GM21529 (cell line): ENCODE data around the gene DLG2.
A peak's percentile ranks its signal among the peaks of the same experiment; 100 is the strongest.

Source experiments
- ATAC-seq: cut with Tn5 transposase; IDR thresholded peaks from one replicate; pipeline ENCODE4 v1.9.1; 2021; ENCODE audit not compliant: unreplicated experiment

Gene DLG2

DNA sequence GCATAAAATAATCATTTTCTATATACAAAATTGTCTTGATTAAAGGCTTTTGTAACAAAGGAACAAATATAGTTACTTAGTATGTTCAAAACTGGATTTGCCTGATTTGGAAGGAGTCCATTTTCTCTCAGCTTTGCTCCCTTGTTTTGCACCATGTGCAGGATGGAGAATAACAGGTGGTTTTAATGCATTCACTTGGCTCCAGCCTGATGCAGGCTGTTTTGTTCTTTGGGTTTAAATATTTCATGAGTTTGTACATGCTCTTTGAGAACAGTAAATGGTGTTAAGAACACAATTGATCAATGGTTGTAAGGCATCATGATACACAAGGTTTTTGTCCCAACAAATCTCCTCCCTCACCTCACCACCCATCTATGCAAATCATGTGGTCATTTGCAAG lies 1454.1 kb downstream of the DLG2 start:
- ATAC-seq: no peak

GRCh38 chr11:84165139-84165538 lies 1462.0 kb downstream of the DLG2 start:
- ATAC-seq: no peak

DNA sequence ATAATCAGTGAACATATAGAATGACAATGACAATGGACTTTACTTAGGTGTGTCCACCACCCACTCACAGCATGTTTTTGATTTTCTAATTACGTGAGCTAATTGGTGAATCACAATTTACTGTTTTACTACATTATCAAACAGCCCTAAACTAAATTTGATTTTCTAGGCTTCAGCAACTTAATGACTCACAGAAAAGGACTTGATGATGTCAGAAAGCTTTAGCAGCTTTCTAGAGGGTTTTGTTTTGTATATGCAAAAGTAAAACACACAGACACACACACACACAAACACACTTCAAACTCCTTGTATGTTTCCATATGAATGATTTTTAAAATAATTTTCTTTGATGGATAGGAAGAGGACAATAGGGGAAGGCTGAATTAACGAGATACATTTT lies 1462.4 kb downstream of the DLG2 start:
- no peak for ATAC-seq

GRCh38 chr11:84163116-84163515 lies 1464.0 kb downstream of the DLG2 start:
- no peak for ATAC-seq

DNA sequence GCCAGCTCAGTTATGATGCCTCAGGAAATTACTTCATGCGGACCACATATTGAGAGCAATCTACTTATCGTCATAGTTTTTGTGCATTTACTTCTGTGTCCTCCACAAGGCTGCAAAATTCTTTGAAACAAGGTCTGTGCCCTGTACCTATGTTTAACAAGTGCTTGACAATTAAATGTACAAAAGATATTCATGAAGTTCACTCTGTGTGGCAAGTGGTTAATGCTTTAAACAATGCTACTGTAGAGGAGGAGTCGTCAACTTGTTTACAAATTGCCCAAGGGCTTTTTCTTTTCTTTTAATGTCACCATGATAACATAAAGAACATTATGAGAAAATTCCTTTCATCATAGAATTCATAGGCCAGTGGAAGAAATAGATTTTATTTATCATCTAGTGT lies 1469.5 kb downstream of the DLG2 start:
- ATAC-seq: no peak

- ATAC-seq: no peak
Observed at GRCh38 chr11:84146826-84147225, 1480.3 kb downstream of the DLG2 start.

DNA sequence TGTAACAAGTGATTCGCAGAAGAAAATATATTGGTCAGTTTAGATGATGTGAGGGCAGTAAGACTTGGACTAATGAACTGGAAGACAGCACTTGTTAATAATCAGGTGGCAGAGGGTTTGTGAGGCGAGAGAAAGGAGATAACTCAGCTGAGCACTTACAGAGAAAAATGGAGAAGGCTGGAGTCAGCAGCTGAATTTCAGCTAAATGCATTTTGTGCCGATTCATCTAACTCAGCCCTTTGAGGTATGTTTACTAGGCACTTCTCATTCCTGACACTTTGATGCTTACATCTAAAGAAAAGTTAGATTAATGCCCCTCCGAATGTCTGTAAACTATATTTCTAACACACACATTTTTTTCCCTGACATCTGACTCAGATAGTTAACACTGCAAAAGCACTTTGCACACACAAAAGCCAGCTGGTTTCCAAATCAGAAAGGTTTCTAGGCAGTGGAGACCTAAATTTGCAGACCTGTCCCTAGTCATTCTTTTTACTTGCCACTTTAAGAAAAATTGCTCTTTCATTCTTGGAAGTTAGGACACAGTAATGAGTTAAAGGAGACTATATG lies 1481.4 kb downstream of the DLG2 start:
- ATAC-seq: no peak

- ATAC-seq: no peak
Observed at GRCh38 chr11:84144531-84144930, 1482.6 kb downstream of the DLG2 start.

- ATAC-seq: no peak
Observed at GRCh38 chr11:84142411-84142810, 1484.7 kb downstream of the DLG2 start.

GRCh38 chr11:84140386-84141169 lies 1486.6 kb downstream of the DLG2 start:
- no peak for ATAC-seq

- no peak for ATAC-seq
Observed at GRCh38 chr11:84137960-84138359, 1489.2 kb downstream of the DLG2 start.

DNA sequence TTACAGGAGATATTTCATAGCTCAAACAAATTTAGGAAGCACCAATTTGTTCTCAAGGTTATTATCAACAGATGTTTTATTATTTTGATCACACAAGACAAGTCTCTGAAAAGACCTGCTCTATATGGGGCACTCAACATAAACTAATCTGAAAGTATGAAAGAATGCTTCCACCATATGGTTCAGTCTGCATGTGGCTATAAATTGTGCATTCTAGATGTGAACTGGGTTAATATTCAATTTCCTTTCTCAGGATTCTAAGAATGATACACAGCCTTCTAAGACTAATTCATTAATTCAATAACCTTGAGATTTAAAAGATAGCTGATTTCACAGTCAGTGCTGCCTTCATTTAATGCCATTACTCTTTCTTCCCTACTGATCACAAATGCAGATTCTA lies 1489.6 kb downstream of the DLG2 start:
- ATAC-seq: no peak

DNA sequence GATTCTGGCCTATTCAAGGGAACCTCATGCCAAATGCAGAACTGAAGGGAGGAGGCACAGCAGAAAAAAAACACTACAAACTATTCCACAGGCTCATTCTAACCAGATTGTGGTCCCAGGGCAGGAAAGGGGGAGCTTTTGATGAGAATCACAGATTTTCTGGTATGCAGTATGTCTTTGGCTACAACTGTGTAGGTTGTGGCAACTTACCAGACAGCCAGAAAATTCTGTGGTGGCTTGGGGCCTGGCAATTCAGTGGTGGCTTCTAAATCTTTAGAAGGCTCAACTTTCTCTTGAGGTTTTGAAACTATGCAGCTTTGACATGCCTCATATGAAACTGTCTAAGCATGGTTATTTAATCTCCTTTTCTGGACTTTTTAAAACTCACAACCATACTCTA lies 1490.2 kb downstream of the DLG2 start:
- ATAC-seq: no peak

DNA sequence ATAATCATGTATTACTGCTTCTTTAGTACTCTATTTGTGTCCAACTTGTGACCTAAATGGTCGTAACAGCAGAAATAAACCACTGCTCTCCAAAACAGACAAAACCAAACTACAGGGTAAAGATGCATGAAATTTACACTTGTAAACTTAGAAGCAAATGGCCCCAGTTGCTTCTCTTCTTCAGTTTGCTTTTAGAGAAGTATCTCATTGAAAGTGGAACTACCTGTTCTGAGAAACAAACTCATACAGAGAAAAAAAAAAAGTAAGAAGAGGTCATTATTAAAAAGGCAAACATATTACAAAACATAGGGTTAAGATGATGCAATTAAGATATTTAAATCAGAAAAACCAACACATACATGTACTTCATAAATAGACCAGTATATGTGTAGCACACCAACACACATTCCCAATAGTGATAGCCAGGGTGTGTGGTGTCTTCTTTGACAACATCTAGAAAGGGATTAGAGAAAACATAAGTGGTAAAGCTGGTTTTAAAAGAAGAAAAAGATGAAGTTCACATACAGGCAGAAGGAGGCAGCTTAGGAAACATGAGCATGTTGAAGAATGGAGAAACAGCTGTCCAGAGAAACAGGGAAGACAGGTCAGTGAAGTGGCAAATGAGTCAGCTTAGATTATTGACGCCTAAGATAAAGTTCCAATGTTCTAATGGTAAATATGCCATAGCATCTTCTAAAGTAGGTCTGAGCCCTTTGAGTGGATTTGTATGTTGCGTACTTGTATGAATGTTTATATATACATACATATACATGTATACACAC lies 1496.3 kb downstream of the DLG2 start:
- ATAC-seq: peak; percentile 66

DNA sequence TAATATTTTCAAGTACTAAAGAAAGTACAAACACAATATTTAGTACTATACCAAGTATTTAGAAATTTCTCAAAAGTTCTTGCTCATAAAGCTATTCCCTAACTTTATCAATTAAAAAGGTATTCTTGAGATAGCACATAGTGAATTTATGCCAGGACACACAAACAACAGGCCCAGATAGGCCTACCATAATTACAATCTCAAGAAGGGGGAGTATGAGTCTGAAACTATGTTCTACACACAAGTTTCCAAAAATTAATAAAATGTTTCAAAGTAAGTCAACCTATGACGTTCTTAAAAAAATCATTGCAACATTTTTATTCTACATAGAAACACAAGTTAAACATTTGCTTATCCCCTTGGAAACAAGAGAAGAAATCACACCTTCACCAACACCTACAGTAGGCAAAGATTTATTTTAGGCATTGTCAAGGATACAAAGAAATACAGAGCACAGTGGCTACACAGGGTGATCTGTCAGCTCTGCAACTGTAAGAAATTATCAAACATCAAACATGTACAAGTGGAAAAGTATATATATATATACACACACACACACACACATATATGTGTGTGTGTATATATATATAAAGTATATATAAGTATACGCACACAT lies 1497.1 kb downstream of the DLG2 start:
- no peak for ATAC-seq

GRCh38 chr11:84128840-84129239 lies 1498.3 kb downstream of the DLG2 start:
- ATAC-seq: no peak

- no peak for ATAC-seq
Observed at GRCh38 chr11:84117394-84117793, 1509.8 kb downstream of the DLG2 start.

GRCh38 chr11:84106541-84106940 lies 1520.6 kb downstream of the DLG2 start:
- no peak for ATAC-seq

DNA sequence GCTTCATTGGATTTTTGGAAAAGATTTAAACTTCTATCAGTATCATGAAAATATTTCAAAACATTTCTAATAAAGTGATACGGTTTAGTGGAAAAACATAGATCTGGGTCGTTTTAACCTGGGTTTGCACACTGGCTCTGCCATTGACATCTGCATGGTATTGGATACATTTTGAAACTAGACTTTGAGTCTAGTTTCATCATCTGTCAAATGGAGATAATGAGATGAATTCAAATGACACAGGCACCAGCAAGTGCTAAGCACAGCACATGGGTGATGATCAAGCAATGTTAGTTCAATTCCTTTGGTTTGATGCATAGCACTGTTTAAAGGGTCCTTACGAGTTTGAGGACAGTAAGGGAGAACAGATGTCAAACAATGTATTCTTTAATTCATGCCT lies 1522.0 kb downstream of the DLG2 start:
- ATAC-seq: no peak

- ATAC-seq: no peak
Observed at GRCh38 chr11:84103096-84103495, 1524.0 kb downstream of the DLG2 start.

- no peak for ATAC-seq
Observed at GRCh38 chr11:84097186-84097585, 1530.0 kb downstream of the DLG2 start.
